K562 (cell line): ENCODE data around the gene CLK3. TPM values are rescaled to one million over a fixed set of nuclear protein-coding genes. Genes with fewer than 3 reads are reported as not detected.

Experiments
- BCOR ChIP-seq: fragments of 450-650 bp; IDR thresholded peaks from 2 replicates; pipeline ENCODE4 v1.6.1; 2016
- CEBPB ChIP-seq: fragments of 450-650 bp; IDR thresholded peaks from 2 replicates; pipeline ENCODE4 v1.6.1; 2016; ENCODE audit warnings: missing genetic modification characterization, missing compliant biosample characterization
- FOXA3 ChIP-seq, 2 experiments: fragments of 450-650 bp in 1 of 2; sonication (generic) in 1 of 2; formaldehyde crosslinking; IDR thresholded peaks in 1 of 2; conservative IDR thresholded peaks in 1 of 2; 2 replicates each; pipeline versions ENCODE4 v1.4.0 to v1.8.0; 2020 to 2022; ENCODE audit warnings: mild to moderate bottlenecking in 2 of 2, missing genetic modification reagents in 1 of 2
- FOXJ3 ChIP-seq: sonication (generic); formaldehyde crosslinking; IDR thresholded peaks from 2 replicates; pipeline ENCODE4 v1.4.0; 2020; ENCODE audit warnings: mild to moderate bottlenecking, missing genetic modification reagents
- FOXP4 ChIP-seq: sonication (generic); formaldehyde crosslinking; IDR thresholded peaks from 2 replicates; pipeline ENCODE4 v1.8.0; 2022; ENCODE audit warnings: mild to moderate bottlenecking, missing genetic modification reagents, borderline replicate concordance
- HSF4 ChIP-seq: fragments of 250-450 bp; sonication (Bioruptor Pico); IDR thresholded peaks from 2 replicates; pipeline ENCODE4 v2.1.2; 2022; ENCODE audit warnings: mild to moderate bottlenecking, moderate library complexity, borderline replicate concordance
- MTA3 ChIP-seq: fragments of 450-650 bp; formaldehyde crosslinking; IDR thresholded peaks from 2 replicates; pipeline ENCODE4 v1.6.1; 2017; ENCODE audit warnings: mild to moderate bottlenecking, borderline replicate concordance
- MXI1 ChIP-seq: IDR thresholded peaks from 2 replicates; pipeline ENCODE4 v1.6.1; 2011; ENCODE audit warnings: low read depth, mild to moderate bottlenecking, improper control_type of control experiment, low read length
- NR1H2 ChIP-seq: sonication (generic); formaldehyde crosslinking; IDR thresholded peaks from 2 replicates; pipeline ENCODE4 v1.4.0; 2020; ENCODE audit warnings: mild to moderate bottlenecking, missing genetic modification reagents
- PHF20 ChIP-seq: fragments of 450-650 bp; IDR thresholded peaks from 2 replicates; pipeline ENCODE4 v1.6.1; 2018; ENCODE audit not compliant: partially characterized antibody
- PHF21A ChIP-seq: fragments of 450-650 bp; IDR thresholded peaks from 2 replicates; pipeline ENCODE4 v1.6.1; 2017; ENCODE audit warnings: low read depth, borderline replicate concordance
- POLR2B ChIP-seq: fragments of 450-650 bp; IDR thresholded peaks from 2 replicates; pipeline ENCODE4 v1.6.1; 2018; ENCODE audit warnings: low read depth; ENCODE audit not compliant: partially characterized antibody
- POU5F1 ChIP-seq: fragments of 150-350 bp; IDR thresholded peaks from 2 replicates; pipeline ENCODE4 v1.6.1; 2014; ENCODE audit warnings: borderline replicate concordance, low read length, low read depth, mild to moderate bottlenecking; ENCODE audit not compliant: partially characterized antibody
- RBM34 ChIP-seq: fragments of 200-400 bp; formaldehyde crosslinking; IDR thresholded peaks from 2 replicates; pipeline ENCODE4 v1.6.1; 2018; ENCODE audit warnings: low read length, borderline replicate concordance; ENCODE audit not compliant: insufficient read depth
- SIRT6 ChIP-seq: IDR thresholded peaks from one replicate; pipeline ENCODE4 v1.6.1; 2012; ENCODE audit warnings: low read depth, mild to moderate bottlenecking, control low read depth, inconsistent platforms, low read length, moderate library complexity
- ZBED1 ChIP-seq: IDR thresholded peaks from 2 replicates; pipeline ENCODE4 v1.6.1; 2014
- ZBTB11 ChIP-seq, 3 experiments: fragments of 200-800 bp in 1 of 3; fragments of 250-450 bp in 1 of 3; fragments of 450-650 bp in 1 of 3; sonication (Bioruptor Pico) in 1 of 3; sonication (Bioruptor generic) in 1 of 3; formaldehyde crosslinking in 1 of 3; IDR thresholded peaks; 2 replicates each; pipeline versions ENCODE4 v1.6.1 to v1.8.0; 2016 to 2022; ENCODE audit warnings: mild to moderate bottlenecking in 2 of 3, missing genetic modification characterization in 2 of 3, missing compliant biosample characterization in 1 of 3, moderate library complexity in 1 of 3
- ZNF311 ChIP-seq: fragments of 250-450 bp; sonication (Bioruptor Pico); IDR thresholded peaks from 2 replicates; pipeline ENCODE4 v1.4.0; 2020; ENCODE audit warnings: mild to moderate bottlenecking, moderate library complexity
- ZSCAN32 ChIP-seq: fragments of 450-650 bp; formaldehyde crosslinking; IDR thresholded peaks from 2 replicates; pipeline ENCODE4 v1.4.0; 2020; ENCODE audit warnings: mild to moderate bottlenecking, moderate library complexity
- polyA plus RNA-seq, 8 experiments: library from polyadenylated mRNA; depleted of rRNA in 4 of 8; stranded (reverse) in 5 of 8; unstranded in 3 of 8; fragments of >200 nt; fragmentation: Nextera tagmentation in 2 of 8; fragmentation: Illumina TruSeq in 1 of 8; extraction: Ambion mirVana in 2 of 8; extraction: Trizol in 1 of 8; gene quantifications; 2 replicates each; pipeline versions ENCODE4 v1.2.1 to v1.2.3, GENCODE V29; 2011 to 2014; ENCODE audit warnings: inconsistent platforms in 1 of 8, missing spikeins in 1 of 8
- total RNA-seq, 7 experiments: library from RNA; depleted of rRNA in 6 of 7; stranded (reverse); fragments of >200 nt in 6 of 7; fragmentation: Illumina TruSeq in 2 of 7; extraction: Trizol in 2 of 7; gene quantifications; 2 replicates each; pipeline versions ENCODE4 v1.2.1 to v1.2.3, GENCODE V29; 2011 to 2021; ENCODE audit warnings: low replicate concordance in 1 of 7

Gene CLK3
- total and polyA plus RNA-seq, 9 of the 15 experiments (the other 6 are each of a cell fraction or from before 2014, with no cell fraction given), result 1.2 to 95.2 (median 51.7) TPM

DNA sequence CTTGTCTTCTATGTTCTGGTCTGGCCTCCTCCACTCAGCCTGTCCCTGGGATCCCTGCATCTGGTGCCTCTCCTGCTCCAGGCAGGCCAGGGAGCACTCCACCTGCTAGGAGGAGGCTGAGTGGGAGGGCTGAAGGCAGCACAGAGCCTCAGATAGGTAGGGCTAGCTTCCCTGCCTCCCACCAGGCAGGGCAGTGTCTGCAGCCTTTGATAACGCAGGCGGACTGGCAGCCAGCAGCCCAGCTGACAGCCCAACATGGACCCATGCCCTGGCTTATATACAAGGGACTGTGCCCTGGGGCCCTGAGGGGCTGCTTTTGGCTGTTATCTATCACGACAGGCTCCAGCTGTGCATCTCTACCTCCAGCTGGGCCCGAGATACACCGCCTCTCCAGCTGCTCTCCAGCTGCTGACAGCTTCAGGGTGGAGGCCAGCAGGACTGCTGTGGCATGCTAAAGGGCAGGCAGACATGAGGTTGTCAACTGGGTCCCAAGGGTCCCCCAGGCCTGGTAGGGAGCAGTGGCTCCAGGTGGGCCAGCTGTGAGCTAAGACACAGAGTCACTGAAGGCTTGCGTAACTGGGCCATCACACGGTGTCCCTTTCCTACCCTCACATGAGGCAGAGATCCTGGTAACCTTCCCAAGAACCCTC lies 5.2 kb upstream of the CLK3 start (continued):
- TF ChIP-seq HSF4 (CRISPR knock-in tag), result no peak
- 0 out of 2 replicates have a peak, but pooled peaks have one; percentile 15 for TF ChIP-seq PHF21A
- TF ChIP-seq BCOR, result peak; percentile 81
- no peak for TF ChIP-seq PHF20
- TF ChIP-seq CEBPB (tag), result peak; percentile 81
- peak in 1 of 3 experiments; percentile 83; a peak in 2 of 6 replicates for TF ChIP-seq ZBTB11 (CRISPR knock-in tag; IDR thresholded peaks at IDR 0.05)
- TF ChIP-seq FOXJ3, result no peak
- no peak for TF ChIP-seq MXI1
- 0 out of 2 replicates have a peak, but pooled peaks have one; percentile 40 for TF ChIP-seq ZNF311 (CRISPR knock-in tag)
- TF ChIP-seq POU5F1, result no peak
- TF ChIP-seq FOXP4 (CRISPR knock-in tag), result peak; percentile 79; the same call in 1 of the 2 replicates
- peak; percentile 85; the same call in 1 of the 2 replicates for TF ChIP-seq ZBED1
- TF ChIP-seq POLR2B, result no peak
- TF ChIP-seq RBM34, result no peak
- TF ChIP-seq ZSCAN32 (CRISPR knock-in tag), result no peak
- TF ChIP-seq MTA3, result peak; percentile 87
- TF ChIP-seq SIRT6, result no peak
- TF ChIP-seq NR1H2 (CRISPR knock-in tag), result no peak
- TF ChIP-seq FOXA3 (CRISPR knock-in tag; conservative IDR thresholded peaks at IDR 0.05 in 1 of 2, IDR thresholded peaks at IDR 0.05 in 1 of 2), result no peak
